Adrenal gland (tissue), 5 donors: ENCODE measurements around the gene SGPL1.

ENCODE experiments used
- CTCF ChIP-seq, 6 experiments: fragments of 450-650 bp in 4 of 6; fragments of 200-600 bp in 2 of 6; sonication (generic) in 1 of 6; IDR thresholded peaks; 1 replicate in 5 of 6; 2 replicates in 1 of 6; pipeline versions ENCODE4 v1.5.1 to v1.8.0; 2016 to 2021; ENCODE audit warnings: antibody characterized with exemption in 6 of 6, mild to moderate bottlenecking in 2 of 6, moderate library complexity in 1 of 6
- POLR2A ChIP-seq, 2 donors: fragments of 450-650 bp; IDR thresholded peaks; one replicate each; pipeline ENCODE4 v1.6.1; 2017; ENCODE audit warnings: antibody characterized with exemption in 2 of 2, mild to moderate bottlenecking in 2 of 2, moderate library complexity in 1 of 2
- donor health status: DM: no; HTN: no; CAD: no.

DNA sequence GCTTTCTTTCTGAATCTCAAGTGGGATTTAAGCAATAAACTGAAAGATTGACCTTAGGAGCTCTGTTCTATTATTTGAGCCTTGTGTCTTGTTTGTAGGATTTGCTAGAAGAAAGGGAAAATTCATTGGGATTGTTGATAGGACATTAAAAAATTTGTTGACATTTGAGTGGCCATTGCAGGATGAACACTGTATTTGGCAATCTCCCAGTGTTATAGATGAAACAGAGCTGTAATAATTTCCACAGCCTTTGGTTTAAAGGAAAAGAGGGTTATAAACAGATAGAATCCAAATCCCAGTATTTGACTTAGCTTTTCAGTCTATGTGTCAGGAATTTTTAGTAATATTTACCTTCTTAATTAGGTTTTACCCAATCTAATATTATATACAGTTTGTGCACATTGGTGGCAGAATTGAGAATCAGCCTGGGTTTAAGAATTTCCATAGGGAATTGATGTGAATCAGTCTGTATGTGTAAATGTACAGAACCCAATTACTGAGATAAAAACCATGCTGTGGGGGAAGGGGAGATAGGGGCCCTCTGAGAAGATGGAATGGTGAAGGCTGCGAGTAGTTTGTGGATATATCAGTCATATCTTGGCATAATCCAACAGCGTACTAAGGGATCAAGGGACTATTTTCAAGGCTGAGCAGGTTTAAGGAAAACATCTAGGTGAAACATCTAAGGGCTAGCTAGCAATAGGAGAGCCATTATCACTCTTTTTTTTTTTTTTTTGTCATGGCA, 6.5 kb downstream of the SGPL1 start:
- TF ChIP-seq CTCF (IDR thresholded peaks at IDR 0.05) (no peak), POLR2A (IDR thresholded peaks at IDR 0.05) (no peak)
